SK-N-SH (cell line): Measurements from ENCODE around the gene CPNE8. TPM values are rescaled to one million over a fixed set of nuclear protein-coding genes. Genes with fewer than 3 reads are reported as not detected.

Experiments used
- CTCF ChIA-PET: fragments of 300-600, 350-600 bp; formaldehyde crosslinking; extraction: SDS; loops from one replicate; lab custom pipeline; 2021; lab: Yijun Ruan, JAX
- POLR2A ChIA-PET: fragments of 350-600 bp; sonication (Branson Sonifier 250); formaldehyde crosslinking; extraction: SDS; loops from one replicate; lab custom pipeline; 2020; ENCODE audit warnings: antibody characterized with exemption, inconsistent platforms; lab: Yijun Ruan, JAX
- DNase-seq: peaks from one replicate; pipeline ENCODE4 v3.0.0; 2012
- H2AFZ ChIP-seq: fragments of 200-600 bp; sonication (generic); 2 replicates; pipeline ENCODE4 v1.8.1; 2016; ENCODE audit warnings: antibody characterized with exemption, mild to moderate bottlenecking, low read depth
- H3F3A ChIP-seq: fragments of 200-600 bp; sonication (generic); replicated peaks from 2 replicates; pipeline ENCODE3; 2016; ENCODE audit warnings: antibody characterized with exemption, mild to moderate bottlenecking; ENCODE audit not compliant: insufficient read depth
- H3K27ac ChIP-seq, 2 experiments: fragments of 200-500 bp in 1 of 2; fragments of 200-600 bp in 1 of 2; sonication (Bioruptor generic) in 1 of 2; sonication (generic), shearing (Covaris generic) in 1 of 2; 2 replicates each; pipeline versions ENCODE4 v1.5.1 to v1.6.1; 2014 to 2016; ENCODE audit warnings: low read depth in 2 of 2, inconsistent platforms in 1 of 2, low read length in 1 of 2, mild to moderate bottlenecking in 1 of 2, mixed read lengths in 1 of 2
- H3K27me3 ChIP-seq: fragments of 200-600 bp; sonication (generic), shearing (Covaris generic); 2 replicates; pipeline ENCODE4 v1.6.1; 2016; ENCODE audit warnings: mixed run types; ENCODE audit not compliant: insufficient read depth
- H3K36me3 ChIP-seq, 2 experiments: fragments of 200-500 bp in 1 of 2; fragments of 200-600 bp in 1 of 2; sonication (Bioruptor generic) in 1 of 2; sonication (generic) in 1 of 2; replicated peaks in 1 of 2; 2 replicates each; pipeline versions ENCODE3 to v1.5.1; 2014 to 2016; ENCODE audit warnings: low read length in 1 of 2, mild to moderate bottlenecking in 1 of 2; ENCODE audit not compliant: insufficient read depth in 2 of 2, control insufficient read depth in 1 of 2
- H3K4me1 ChIP-seq, 2 experiments: fragments of 200-500 bp in 1 of 2; fragments of 200-600 bp in 1 of 2; sonication (Bioruptor generic) in 1 of 2; sonication (generic), shearing (Covaris generic) in 1 of 2; 2 replicates each; pipeline versions ENCODE4 v1.5.1 to v1.6.1; 2014 to 2016; ENCODE audit warnings: low read depth in 1 of 2, low read length in 1 of 2, mixed run types in 1 of 2; ENCODE audit not compliant: insufficient read depth in 2 of 2, control insufficient read depth in 1 of 2
- H3K4me2 ChIP-seq: fragments of 200-600 bp; sonication (generic), shearing (Covaris generic); 2 replicates; pipeline ENCODE4 v1.6.1; 2017; ENCODE audit warnings: mixed run types
- H3K4me3 ChIP-seq, 2 experiments: fragments of 200-500 bp in 1 of 2; fragments of 200-600 bp in 1 of 2; sonication (Bioruptor generic) in 1 of 2; sonication (generic), shearing (Covaris generic) in 1 of 2; 2 replicates each; pipeline versions ENCODE4 v1.5.1 to v1.8.1; 2014 to 2016; ENCODE audit warnings: low read depth in 2 of 2, inconsistent platforms in 1 of 2, low read length in 1 of 2, mild to moderate bottlenecking in 1 of 2, mixed read lengths in 1 of 2, moderate library complexity in 1 of 2
- H3K79me2 ChIP-seq: fragments of 200-600 bp; sonication (generic); 2 replicates; pipeline ENCODE4 v1.8.1; 2017; ENCODE audit warnings: mild to moderate bottlenecking; ENCODE audit not compliant: insufficient read depth
- H3K9ac ChIP-seq: fragments of 200-600 bp; sonication (generic); 2 replicates; pipeline ENCODE4 v1.6.1; 2017; ENCODE audit warnings: mixed run types
- H3K9me2 ChIP-seq: fragments of 200-600 bp; sonication (generic); 2 replicates; pipeline ENCODE4 v1.6.1; 2017; ENCODE audit warnings: mixed run types
- H3K9me3 ChIP-seq: fragments of 200-600 bp; sonication (generic); 2 replicates; pipeline ENCODE4 v1.6.1; 2017; ENCODE audit warnings: mixed run types, mild to moderate bottlenecking, moderate library complexity
- H4K20me1 ChIP-seq: fragments of 200-600 bp; sonication (generic); 2 replicates; pipeline ENCODE4 v1.6.1; 2017; ENCODE audit warnings: mild to moderate bottlenecking, mixed run types; ENCODE audit not compliant: insufficient read depth
- CTCF ChIP-seq: fragments of 200-600 bp; sonication (generic); IDR thresholded peaks from 2 replicates; pipeline ENCODE4 v1.6.1; 2017; ENCODE audit warnings: antibody characterized with exemption, mild to moderate bottlenecking, moderate library complexity
- FOXJ3 ChIP-seq: sonication (generic); formaldehyde crosslinking; IDR thresholded peaks from 2 replicates; pipeline ENCODE4 v1.5.1; 2020; ENCODE audit warnings: mild to moderate bottlenecking, missing genetic modification reagents
- FOXM1 ChIP-seq: IDR thresholded peaks from 2 replicates; pipeline ENCODE4 v1.4.0; 2012; ENCODE audit warnings: low read depth, mild to moderate bottlenecking
- NFIC ChIP-seq: IDR thresholded peaks from 2 replicates; pipeline ENCODE4 v1.4.0; 2012; ENCODE audit warnings: borderline replicate concordance
- POLR2AphosphoS5 ChIP-seq: IDR thresholded peaks from 2 replicates; pipeline ENCODE4 v1.6.1; 2012; ENCODE audit warnings: low read depth, low read length
- SIN3A ChIP-seq: IDR thresholded peaks from 2 replicates; pipeline ENCODE4 v1.6.1; 2012; ENCODE audit warnings: low read depth, mild to moderate bottlenecking, low read length, moderate library complexity, borderline replicate concordance
- TEAD4 ChIP-seq: IDR thresholded peaks from 2 replicates; pipeline ENCODE4 v1.4.0; 2012; ENCODE audit warnings: mild to moderate bottlenecking, borderline replicate concordance; ENCODE audit not compliant: insufficient read depth
- WGBS: methylation state at CpG from one replicate; pipeline ENCODE4 v1.1.6; 2017; ENCODE audit warnings: low lambda C conversion rate; 5-methylcytosine and 5-hydroxymethylcytosine counted together
- polyA plus RNA-seq, 3 experiments: library from polyadenylated mRNA; depleted of rRNA; stranded (reverse); fragments of >200 nt; gene quantifications; 2 replicates each; pipeline ENCODE4 v1.2.3, GENCODE V29; 2012
- TF ChIP-seq, protein P1 (sequence below): fragments of 150-350 bp; IDR thresholded peaks from 2 replicates; pipeline ENCODE4 v1.6.1; 2016; ENCODE audit warnings: mild to moderate bottlenecking, low read depth, low read length
- TF ChIP-seq, protein P2 (sequence below): fragments of 150-350 bp; IDR thresholded peaks from 2 replicates; pipeline ENCODE4 v1.6.1; 2017; ENCODE audit warnings: antibody characterized with exemption, low read length, low read depth, borderline replicate concordance
- TF ChIP-seq, protein P3 (sequence below): IDR thresholded peaks from 2 replicates; pipeline ENCODE4 v1.4.0; 2012; ENCODE audit warnings: low read depth, borderline replicate concordance
- TF ChIP-seq, protein P4 (sequence below): IDR thresholded peaks from 2 replicates; pipeline ENCODE4 v1.6.1; 2012; ENCODE audit warnings: mild to moderate bottlenecking, low read depth, low read length, moderate library complexity
- TF ChIP-seq, protein P5 (sequence below): IDR thresholded peaks from 2 replicates; pipeline ENCODE4 v1.4.0; 2012; ENCODE audit warnings: low read depth

The CPNE8 gene
- polyA plus RNA-seq, 1 of the 3 experiments (the other 2 are of a cell fraction), result not detected

- TF ChIP-seq, protein P1, sequence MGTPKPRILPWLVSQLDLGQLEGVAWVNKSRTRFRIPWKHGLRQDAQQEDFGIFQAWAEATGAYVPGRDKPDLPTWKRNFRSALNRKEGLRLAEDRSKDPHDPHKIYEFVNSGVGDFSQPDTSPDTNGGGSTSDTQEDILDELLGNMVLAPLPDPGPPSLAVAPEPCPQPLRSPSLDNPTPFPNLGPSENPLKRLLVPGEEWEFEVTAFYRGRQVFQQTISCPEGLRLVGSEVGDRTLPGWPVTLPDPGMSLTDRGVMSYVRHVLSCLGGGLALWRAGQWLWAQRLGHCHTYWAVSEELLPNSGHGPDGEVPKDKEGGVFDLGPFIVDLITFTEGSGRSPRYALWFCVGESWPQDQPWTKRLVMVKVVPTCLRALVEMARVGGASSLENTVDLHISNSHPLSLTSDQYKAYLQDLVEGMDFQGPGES, result no peak
- TF ChIP-seq NFIC (no peak), POLR2AphosphoS5 (no peak), TEAD4 (no peak), SIN3A (no peak)
- TF ChIP-seq, protein P2, sequence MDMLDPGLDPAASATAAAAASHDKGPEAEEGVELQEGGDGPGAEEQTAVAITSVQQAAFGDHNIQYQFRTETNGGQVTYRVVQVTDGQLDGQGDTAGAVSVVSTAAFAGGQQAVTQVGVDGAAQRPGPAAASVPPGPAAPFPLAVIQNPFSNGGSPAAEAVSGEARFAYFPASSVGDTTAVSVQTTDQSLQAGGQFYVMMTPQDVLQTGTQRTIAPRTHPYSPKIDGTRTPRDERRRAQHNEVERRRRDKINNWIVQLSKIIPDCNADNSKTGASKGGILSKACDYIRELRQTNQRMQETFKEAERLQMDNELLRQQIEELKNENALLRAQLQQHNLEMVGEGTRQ, result no peak
- TF ChIP-seq, protein P3, sequence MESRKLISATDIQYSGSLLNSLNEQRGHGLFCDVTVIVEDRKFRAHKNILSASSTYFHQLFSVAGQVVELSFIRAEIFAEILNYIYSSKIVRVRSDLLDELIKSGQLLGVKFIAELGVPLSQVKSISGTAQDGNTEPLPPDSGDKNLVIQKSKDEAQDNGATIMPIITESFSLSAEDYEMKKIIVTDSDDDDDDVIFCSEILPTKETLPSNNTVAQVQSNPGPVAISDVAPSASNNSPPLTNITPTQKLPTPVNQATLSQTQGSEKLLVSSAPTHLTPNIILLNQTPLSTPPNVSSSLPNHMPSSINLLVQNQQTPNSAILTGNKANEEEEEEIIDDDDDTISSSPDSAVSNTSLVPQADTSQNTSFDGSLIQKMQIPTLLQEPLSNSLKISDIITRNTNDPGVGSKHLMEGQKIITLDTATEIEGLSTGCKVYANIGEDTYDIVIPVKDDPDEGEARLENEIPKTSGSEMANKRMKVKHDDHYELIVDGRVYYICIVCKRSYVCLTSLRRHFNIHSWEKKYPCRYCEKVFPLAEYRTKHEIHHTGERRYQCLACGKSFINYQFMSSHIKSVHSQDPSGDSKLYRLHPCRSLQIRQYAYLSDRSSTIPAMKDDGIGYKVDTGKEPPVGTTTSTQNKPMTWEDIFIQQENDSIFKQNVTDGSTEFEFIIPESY, result no peak
- TF ChIP-seq, protein P4, sequence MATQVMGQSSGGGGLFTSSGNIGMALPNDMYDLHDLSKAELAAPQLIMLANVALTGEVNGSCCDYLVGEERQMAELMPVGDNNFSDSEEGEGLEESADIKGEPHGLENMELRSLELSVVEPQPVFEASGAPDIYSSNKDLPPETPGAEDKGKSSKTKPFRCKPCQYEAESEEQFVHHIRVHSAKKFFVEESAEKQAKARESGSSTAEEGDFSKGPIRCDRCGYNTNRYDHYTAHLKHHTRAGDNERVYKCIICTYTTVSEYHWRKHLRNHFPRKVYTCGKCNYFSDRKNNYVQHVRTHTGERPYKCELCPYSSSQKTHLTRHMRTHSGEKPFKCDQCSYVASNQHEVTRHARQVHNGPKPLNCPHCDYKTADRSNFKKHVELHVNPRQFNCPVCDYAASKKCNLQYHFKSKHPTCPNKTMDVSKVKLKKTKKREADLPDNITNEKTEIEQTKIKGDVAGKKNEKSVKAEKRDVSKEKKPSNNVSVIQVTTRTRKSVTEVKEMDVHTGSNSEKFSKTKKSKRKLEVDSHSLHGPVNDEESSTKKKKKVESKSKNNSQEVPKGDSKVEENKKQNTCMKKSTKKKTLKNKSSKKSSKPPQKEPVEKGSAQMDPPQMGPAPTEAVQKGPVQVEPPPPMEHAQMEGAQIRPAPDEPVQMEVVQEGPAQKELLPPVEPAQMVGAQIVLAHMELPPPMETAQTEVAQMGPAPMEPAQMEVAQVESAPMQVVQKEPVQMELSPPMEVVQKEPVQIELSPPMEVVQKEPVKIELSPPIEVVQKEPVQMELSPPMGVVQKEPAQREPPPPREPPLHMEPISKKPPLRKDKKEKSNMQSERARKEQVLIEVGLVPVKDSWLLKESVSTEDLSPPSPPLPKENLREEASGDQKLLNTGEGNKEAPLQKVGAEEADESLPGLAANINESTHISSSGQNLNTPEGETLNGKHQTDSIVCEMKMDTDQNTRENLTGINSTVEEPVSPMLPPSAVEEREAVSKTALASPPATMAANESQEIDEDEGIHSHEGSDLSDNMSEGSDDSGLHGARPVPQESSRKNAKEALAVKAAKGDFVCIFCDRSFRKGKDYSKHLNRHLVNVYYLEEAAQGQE, result no peak
Measured at GRCh38 chr12:38682521-38682920, 222.9 kb downstream of the CPNE8 start (continued).

DNA sequence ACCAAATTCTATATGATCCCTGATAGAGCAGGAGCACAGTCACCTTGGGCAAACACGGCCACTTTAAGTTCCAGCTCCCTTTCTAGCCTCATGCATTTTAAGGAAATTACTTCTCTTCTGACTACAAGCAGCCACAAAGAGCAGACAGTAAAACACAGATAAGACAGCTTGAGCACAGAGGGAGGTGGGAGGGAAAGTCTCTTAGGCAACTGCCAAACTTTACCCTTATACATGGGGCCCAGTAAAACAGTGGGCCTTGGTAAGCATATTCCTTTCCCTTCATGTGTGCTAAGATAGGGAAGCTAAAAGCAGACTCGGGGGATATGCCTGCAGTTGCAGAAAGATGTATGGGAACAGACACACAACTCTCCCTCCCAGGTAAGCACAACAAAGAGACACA is 235.9 kb downstream of the CPNE8 start:
- ChIA-PET CTCF (interaction anchor here (0.7 to 1.0 kb wide), 2 partner anchors 237 to 604 kb away, joined by 3 read pairs; no protein-coding TSS in a partner anchor), POLR2A (no interaction called here)
- WGBS, result 49% methylated on average over 2 of the region's 2 CpGs
- no peak overlapping the region for H3K9ac ChIP-seq
- DNase-seq, result no peak
- H3K4me1 ChIP-seq, result no peaks in the 10 kb centered on the region; a peak in 2 of 4 replicates
- H4K20me1 ChIP-seq, result no peaks in the 10 kb centered on the region
- no peak overlapping the region for H3K4me2 ChIP-seq
- H3K36me3 ChIP-seq, result no peaks in the 10 kb centered on the region
- H3K27ac ChIP-seq, result no peak overlapping the region
- H3K9me2 ChIP-seq, result no peaks in the 10 kb centered on the region
- H3K4me3 ChIP-seq, result no peak overlapping the region
- no peaks in the 10 kb centered on the region for H3K9me3 ChIP-seq
- no peak overlapping the region for H2AFZ ChIP-seq
- no peaks in the 10 kb centered on the region for H3F3A ChIP-seq
- no peaks in the 10 kb centered on the region for H3K27me3 ChIP-seq
- H3K79me2 ChIP-seq, result no peaks in the 10 kb centered on the region
- TF ChIP-seq SIN3A, result no peak
- TF ChIP-seq, protein P5, sequence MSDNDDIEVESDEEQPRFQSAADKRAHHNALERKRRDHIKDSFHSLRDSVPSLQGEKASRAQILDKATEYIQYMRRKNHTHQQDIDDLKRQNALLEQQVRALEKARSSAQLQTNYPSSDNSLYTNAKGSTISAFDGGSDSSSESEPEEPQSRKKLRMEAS, result no peak
- no peak for TF ChIP-seq FOXM1
- TF ChIP-seq, protein P4, result no peak
- TF ChIP-seq TEAD4, result no peak
- TF ChIP-seq CTCF, result no peak
- TF ChIP-seq, protein P2, result no peak
- TF ChIP-seq FOXJ3 (CRISPR knock-in tag), result no peak
- TF ChIP-seq POLR2AphosphoS5, result no peak
- no peak for TF ChIP-seq NFIC
